B cell (primary cell): ENCODE data around the gene LCN12.

Experiments
- CTCF ChIP-seq: fragments of 200-600 bp; IDR thresholded peaks from one replicate; pipeline ENCODE4 v1.8.0; 2022; ENCODE audit warnings: antibody characterized with exemption, mild to moderate bottlenecking
- EZH2 ChIP-seq: IDR thresholded peaks from 2 replicates; pipeline ENCODE4 v1.6.1; 2012; ENCODE audit warnings: borderline replicate concordance, low read depth, mild to moderate bottlenecking, moderate library complexity, low read length; ENCODE audit not compliant: insufficient read depth, poor library complexity, severe bottlenecking

DNA sequence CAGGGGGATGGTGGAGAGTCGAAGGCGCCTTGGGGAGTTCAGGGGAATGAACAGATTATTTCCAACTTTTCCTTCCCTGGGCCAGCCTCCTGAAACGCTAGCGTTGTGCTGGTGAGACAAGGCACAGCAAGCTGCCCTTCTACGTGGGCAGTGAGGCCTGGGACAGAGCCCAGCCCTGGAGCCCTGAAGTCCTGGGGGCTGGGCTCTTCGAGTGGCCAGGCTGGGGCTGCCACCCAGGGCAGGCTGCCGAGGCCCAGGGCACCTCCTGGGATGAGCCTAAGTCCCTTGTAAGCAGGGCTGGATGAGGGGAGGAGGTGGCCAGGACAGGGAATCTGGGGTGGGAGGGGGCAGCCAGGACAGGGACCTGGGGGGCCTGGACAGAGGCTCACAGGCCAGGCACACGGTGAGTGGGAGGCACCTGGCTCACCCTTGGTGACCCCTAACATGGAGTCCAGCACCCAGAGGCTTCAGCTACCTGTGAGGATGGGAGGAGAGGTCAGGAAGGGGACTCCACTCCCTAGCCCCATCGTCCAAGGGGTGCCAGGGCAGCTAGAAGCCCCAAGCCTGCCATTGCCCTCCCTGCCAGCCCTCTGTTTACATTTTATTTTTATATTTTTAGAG lies 1.3 kb upstream of the LCN12 start:
- TF ChIP-seq CTCF (no peak), EZH2 (no peak)
